GM12891 (cell line): ENCODE measurements around the gene FYTTD1.

ENCODE experiments used
- PAX5 ChIP-seq: IDR thresholded peaks from 2 replicates; pipeline ENCODE4 v1.6.1; 2011; ENCODE audit warnings: low read length, moderate library complexity, mild to moderate bottlenecking; ENCODE audit not compliant: insufficient read depth, severe bottlenecking
- POLR2A ChIP-seq: IDR thresholded peaks from 2 replicates; pipeline ENCODE4 v1.6.1; 2011; ENCODE audit warnings: low read depth, low read length, control low read depth
- POLR2AphosphoS5 ChIP-seq: IDR thresholded peaks from 2 replicates; pipeline ENCODE4 v1.6.1; 2011; ENCODE audit warnings: low read depth, low read length, control low read depth
- POU2F2 ChIP-seq: IDR thresholded peaks from 2 replicates; pipeline ENCODE4 v1.6.1; 2011; ENCODE audit warnings: low read depth, mild to moderate bottlenecking, control low read depth, low read length, moderate library complexity
- TAF1 ChIP-seq: IDR thresholded peaks from 2 replicates; pipeline ENCODE4 v1.6.1; 2011; ENCODE audit warnings: low read depth, low read length, control low read depth

GRCh38 chr3:197790033-197790432 is 40.4 kb downstream of the FYTTD1 start:
- no peak for TF ChIP-seq TAF1
- no peak for TF ChIP-seq POLR2AphosphoS5
- TF ChIP-seq POLR2A, result no peak
- TF ChIP-seq POU2F2, result no peak
- no peak for TF ChIP-seq PAX5
